NB4 (cell line): ENCODE results near the gene SSPN.

Source experiments
- DNase-seq: peaks from one replicate; pipeline ENCODE4 v3.0.0; 2010; ENCODE audit warnings: low read depth
- H3K4me3 ChIP-seq: one replicate; pipeline ENCODE4 v1.5.1; 2011; ENCODE audit warnings: mild to moderate bottlenecking, low read depth, low read length, moderate library complexity
- MAX ChIP-seq: IDR thresholded peaks from 2 replicates; pipeline ENCODE4 v1.6.1; 2011; ENCODE audit warnings: low read depth, low read length
- MYC ChIP-seq: IDR thresholded peaks from 2 replicates; pipeline ENCODE4 v1.6.1; 2011; ENCODE audit warnings: low read depth, low read length
- POLR2A ChIP-seq: IDR thresholded peaks from 2 replicates; pipeline ENCODE4 v1.6.1; 2011; ENCODE audit warnings: mild to moderate bottlenecking; ENCODE audit not compliant: insufficient read length; ENCODE audit errors: extremely low read depth
- TF ChIP-seq, protein P1 (sequence below): IDR thresholded peaks from one replicate; pipeline ENCODE4 v1.5.1; 2012; ENCODE audit warnings: low read depth, low read length

SSPN gene

GRCh38 chr12:26278266-26278665 is 82.9 kb downstream of the SSPN start:
- TF ChIP-seq POLR2A: no peak
- TF ChIP-seq MYC: no peak
- no peak for TF ChIP-seq MAX
- TF ChIP-seq, protein P1, sequence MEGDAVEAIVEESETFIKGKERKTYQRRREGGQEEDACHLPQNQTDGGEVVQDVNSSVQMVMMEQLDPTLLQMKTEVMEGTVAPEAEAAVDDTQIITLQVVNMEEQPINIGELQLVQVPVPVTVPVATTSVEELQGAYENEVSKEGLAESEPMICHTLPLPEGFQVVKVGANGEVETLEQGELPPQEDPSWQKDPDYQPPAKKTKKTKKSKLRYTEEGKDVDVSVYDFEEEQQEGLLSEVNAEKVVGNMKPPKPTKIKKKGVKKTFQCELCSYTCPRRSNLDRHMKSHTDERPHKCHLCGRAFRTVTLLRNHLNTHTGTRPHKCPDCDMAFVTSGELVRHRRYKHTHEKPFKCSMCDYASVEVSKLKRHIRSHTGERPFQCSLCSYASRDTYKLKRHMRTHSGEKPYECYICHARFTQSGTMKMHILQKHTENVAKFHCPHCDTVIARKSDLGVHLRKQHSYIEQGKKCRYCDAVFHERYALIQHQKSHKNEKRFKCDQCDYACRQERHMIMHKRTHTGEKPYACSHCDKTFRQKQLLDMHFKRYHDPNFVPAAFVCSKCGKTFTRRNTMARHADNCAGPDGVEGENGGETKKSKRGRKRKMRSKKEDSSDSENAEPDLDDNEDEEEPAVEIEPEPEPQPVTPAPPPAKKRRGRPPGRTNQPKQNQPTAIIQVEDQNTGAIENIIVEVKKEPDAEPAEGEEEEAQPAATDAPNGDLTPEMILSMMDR: no peak
- DNase-seq: peak; percentile 52
- H3K4me3 ChIP-seq: no peak overlapping the region

DNA sequence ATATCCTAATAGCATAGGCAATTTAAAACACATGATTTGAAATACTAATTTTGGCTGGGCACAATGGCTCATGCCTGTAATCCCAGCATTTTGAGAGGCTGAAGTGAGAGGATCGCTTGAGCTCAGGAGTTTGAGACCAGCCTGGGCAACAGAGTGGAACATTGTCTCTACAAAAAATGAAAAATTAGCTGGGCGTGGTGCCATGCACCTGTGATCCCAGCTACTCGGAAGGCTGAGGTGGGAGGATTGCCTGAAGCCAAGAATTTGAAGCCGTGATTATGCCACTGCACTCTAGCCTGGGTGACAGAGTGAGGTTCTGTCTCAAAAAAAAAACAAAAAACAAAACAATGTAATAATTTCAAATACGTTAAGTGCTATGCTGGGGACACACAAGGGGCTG is 83.3 kb downstream of the SSPN start:
- TF ChIP-seq MYC (no peak), POLR2A (no peak), MAX (no peak)
- TF ChIP-seq, protein P1: no peak
- no peak for DNase-seq

DNA sequence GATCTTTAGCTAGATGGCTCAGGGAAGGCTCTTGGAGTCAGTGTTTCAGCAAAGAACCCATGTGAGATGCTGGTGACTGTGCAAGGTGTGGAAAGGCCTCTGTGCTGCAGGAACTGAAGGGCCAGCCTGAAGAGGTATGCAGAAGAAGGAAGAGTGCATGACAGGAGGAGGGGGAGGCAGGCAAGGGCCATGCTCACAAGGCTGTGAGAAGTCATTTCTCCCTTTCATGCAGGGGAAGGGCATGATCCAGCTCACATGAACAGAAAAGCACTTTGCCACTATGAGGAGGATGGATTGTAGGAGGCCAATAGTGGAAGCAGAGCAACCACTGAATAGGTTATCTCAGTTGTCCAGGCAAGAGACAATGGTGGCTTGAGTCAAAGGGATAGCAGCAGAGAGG is 83.7 kb downstream of the SSPN start:
- no peak overlapping the region for H3K4me3 ChIP-seq
- DNase-seq: peak; percentile 47
- TF ChIP-seq, protein P1: no peak
- TF ChIP-seq MYC: no peak
- no peak for TF ChIP-seq POLR2A
- TF ChIP-seq MAX: 0 out of 2 replicates have a peak, but pooled peaks have one; percentile 6

More for the DNA sequence above, 83.3 kb downstream of the SSPN start:
- no peak overlapping the region for H3K4me3 ChIP-seq

- TF ChIP-seq, protein P1: no peak
- TF ChIP-seq MAX: no peak
- TF ChIP-seq POLR2A: no peak
- TF ChIP-seq MYC: no peak
- no peak overlapping the region for H3K4me3 ChIP-seq
- DNase-seq: no peak
Observed at GRCh38 chr12:26279908-26280307, 84.5 kb downstream of the SSPN start.

DNA sequence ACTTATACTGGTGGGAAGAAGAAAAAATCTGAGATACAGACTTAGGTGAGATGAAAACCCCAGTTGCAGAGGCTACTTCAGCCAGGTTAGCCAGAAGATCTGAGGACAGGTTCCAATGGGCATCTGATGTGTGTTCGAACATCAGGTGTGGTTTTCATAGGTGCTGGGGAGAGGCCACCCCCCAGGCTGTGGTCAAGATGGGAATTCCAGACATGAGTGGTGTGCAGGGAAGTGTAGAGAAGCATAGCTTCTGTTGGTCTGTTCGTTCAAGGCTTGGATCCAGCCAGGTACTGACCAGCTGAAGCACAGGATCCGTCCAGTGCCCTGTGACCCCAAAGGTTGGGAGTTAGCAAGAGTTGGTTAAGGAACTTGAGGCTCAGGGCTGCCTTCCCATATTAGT is 85.5 kb downstream of the SSPN start:
- H3K4me3 ChIP-seq: no peak overlapping the region
- TF ChIP-seq POLR2A: no peak
- TF ChIP-seq, protein P1: no peak
- no peak for TF ChIP-seq MYC
- TF ChIP-seq MAX: no peak
- DNase-seq: no peak
